A673 (cell line): ENCODE data around the gene ATP5MC2. TPM values are rescaled to one million over a fixed set of nuclear protein-coding genes. Genes with fewer than 3 reads are reported as not detected.

Experiments
- BruUV-seq: library from RNA; stranded (reverse); fragments of 400-500 nt; replicated peaks from 2 replicates; lab custom pipeline; 2021; lab: Mats Ljungman, UMichigan
- CTCF ChIA-PET: fragments of 300-600 bp; sonication (Branson Sonifier 250); formaldehyde crosslinking; loops from one replicate; lab custom pipeline; 2022; ENCODE audit warnings: antibody characterized with exemption; lab: Charles Lee
- POLR2A ChIA-PET: fragments of 300-600 bp; sonication (Branson Sonifier 250); formaldehyde crosslinking; loops from one replicate; lab custom pipeline; 2022; ENCODE audit warnings: antibody characterized with exemption; ENCODE audit not compliant: low non-redundant PET; lab: Charles Lee
- DNase-seq: peaks from one replicate; pipeline ENCODE4 v3.0.0-alpha.2; 2015; ENCODE audit warnings: low spot score
- H3K27ac ChIP-seq: fragments of 200-600 bp; sonication (generic); 2 replicates; pipeline ENCODE4 v1.5.1; 2016; ENCODE audit warnings: mixed run types, low read depth, mild to moderate bottlenecking, mixed read lengths, antibody characterized with exemption, low read length; ENCODE audit not compliant: poor library complexity, severe bottlenecking
- H3K27me3 ChIP-seq: fragments of 200-600 bp; sonication (generic); replicated peaks from 2 replicates; pipeline ENCODE4 v1.6.1; 2017; ENCODE audit warnings: mixed run types, low read depth, mild to moderate bottlenecking, mixed read lengths, antibody characterized with exemption, low read length; ENCODE audit not compliant: insufficient read depth, poor library complexity
- H3K36me3 ChIP-seq: fragments of 200-600 bp; sonication (generic); 2 replicates; pipeline ENCODE4 v1.6.1; 2016; ENCODE audit warnings: mixed run types, mild to moderate bottlenecking, mixed read lengths, antibody characterized with exemption, low read length; ENCODE audit not compliant: insufficient read depth, poor library complexity, severe bottlenecking
- H3K4me1 ChIP-seq: fragments of 200-600 bp; sonication (generic); 2 replicates; pipeline ENCODE4 v1.6.1; 2017; ENCODE audit warnings: mixed run types, mild to moderate bottlenecking, mixed read lengths, antibody characterized with exemption, low read length; ENCODE audit not compliant: insufficient read depth, poor library complexity, severe bottlenecking
- H3K4me3 ChIP-seq: fragments of 200-600 bp; sonication (generic); 2 replicates; pipeline ENCODE4 v1.5.1; 2016; ENCODE audit warnings: low read depth, mixed run types, mild to moderate bottlenecking, mixed read lengths, low read length; ENCODE audit not compliant: poor library complexity, severe bottlenecking
- H3K9me3 ChIP-seq: fragments of 200-600 bp; sonication (generic); 2 replicates; pipeline ENCODE4 v1.6.1; 2016; ENCODE audit warnings: mixed run types, low read depth, mild to moderate bottlenecking, mixed read lengths, antibody characterized with exemption, low read length; ENCODE audit not compliant: poor library complexity, severe bottlenecking
- EZH2 ChIP-seq: fragments of 200-600 bp; sonication (generic); IDR thresholded peaks from 2 replicates; pipeline ENCODE4 v1.6.1; 2017; ENCODE audit warnings: borderline replicate concordance, low read depth, mild to moderate bottlenecking, mixed read lengths, antibody characterized with exemption, low read length; ENCODE audit not compliant: poor library complexity, severe bottlenecking
- intact Hi-C: fragments of 100-400 bp; cut with micrococcal nuclease; formaldehyde crosslinking; loops from one replicate; pipeline ENCODE4 v1.10.0; 2022; ENCODE audit not compliant: unreplicated experiment
- total RNA-seq: library from RNA; stranded (reverse); gene quantifications from 2 replicates; pipeline ENCODE4 v1.2.3, GENCODE V29; 2021
- TF ChIP-seq, protein P1 (sequence below): fragments of 300-800, 200-600 bp; sonication (generic); conservative IDR thresholded peaks from 2 replicates; pipeline ENCODE4 v1.5.1; 2017; ENCODE audit warnings: low read depth, mild to moderate bottlenecking, antibody characterized with exemption, low read length, moderate library complexity, mixed read lengths

Gene ATP5MC2
- total RNA-seq, 1 experiment from 2014 or later = 447 TPM

GRCh38 chr12:53644133-53644532, 31.8 kb downstream of the ATP5MC2 start:
- H3K4me3 ChIP-seq = no peak overlapping the region
- no peak for DNase-seq
- H3K4me1 ChIP-seq = no peaks in the 10 kb centered on the region
- ChIA-PET CTCF (no interaction called here), POLR2A (interaction anchor here (0.6 kb wide), 1 partner anchor 18 kb away, joined by 3 read pairs; no protein-coding TSS in a partner anchor)
- H3K9me3 ChIP-seq = no peaks in the 10 kb centered on the region
- no peaks in the 10 kb centered on the region for H3K27me3 ChIP-seq
- no peak overlapping the region for H3K27ac ChIP-seq
- no TSS peak for BruUV-seq
- intact Hi-C loops = no loop called here
- no peaks in the 10 kb centered on the region for H3K36me3 ChIP-seq
- no peak for TF ChIP-seq EZH2

GRCh38 chr12:53643232-53643979, 32.5 kb downstream of the ATP5MC2 start:
- ChIA-PET CTCF (no interaction called here), POLR2A (no interaction called here)
- intact Hi-C loops = no loop called here

DNA sequence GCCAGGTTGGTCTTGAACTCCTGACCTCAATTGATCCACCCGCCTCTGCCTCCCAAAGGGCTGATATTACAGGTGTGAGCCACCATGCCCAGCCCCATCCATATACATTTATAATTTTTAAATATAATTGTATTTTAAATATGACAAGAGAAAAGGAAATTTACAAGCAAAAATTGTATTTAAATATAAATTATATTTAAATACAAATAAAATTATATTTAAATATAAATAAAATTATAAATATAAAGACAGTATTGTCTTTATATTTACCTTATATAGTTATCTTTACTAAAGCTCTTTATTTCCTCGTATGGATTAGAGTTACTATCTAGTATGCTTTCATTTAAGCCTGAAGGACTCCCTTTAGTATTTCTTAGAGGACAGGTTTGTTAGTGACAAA, 37.8 kb downstream of the ATP5MC2 start:
- Histone ChIP-seq H3K4me3 (no peak overlapping the region), H3K27me3 (no peaks in the 10 kb centered on the region), H3K9me3 (no peaks in the 10 kb centered on the region), H3K4me1 (no peaks in the 10 kb centered on the region), H3K27ac (no peak overlapping the region), H3K36me3 (no peaks in the 10 kb centered on the region)
- BruUV-seq = no TSS peak
- DNase-seq = no peak
- intact Hi-C loops = no loop called here
- TF ChIP-seq EZH2 = no peak
- TF ChIP-seq, protein P1, sequence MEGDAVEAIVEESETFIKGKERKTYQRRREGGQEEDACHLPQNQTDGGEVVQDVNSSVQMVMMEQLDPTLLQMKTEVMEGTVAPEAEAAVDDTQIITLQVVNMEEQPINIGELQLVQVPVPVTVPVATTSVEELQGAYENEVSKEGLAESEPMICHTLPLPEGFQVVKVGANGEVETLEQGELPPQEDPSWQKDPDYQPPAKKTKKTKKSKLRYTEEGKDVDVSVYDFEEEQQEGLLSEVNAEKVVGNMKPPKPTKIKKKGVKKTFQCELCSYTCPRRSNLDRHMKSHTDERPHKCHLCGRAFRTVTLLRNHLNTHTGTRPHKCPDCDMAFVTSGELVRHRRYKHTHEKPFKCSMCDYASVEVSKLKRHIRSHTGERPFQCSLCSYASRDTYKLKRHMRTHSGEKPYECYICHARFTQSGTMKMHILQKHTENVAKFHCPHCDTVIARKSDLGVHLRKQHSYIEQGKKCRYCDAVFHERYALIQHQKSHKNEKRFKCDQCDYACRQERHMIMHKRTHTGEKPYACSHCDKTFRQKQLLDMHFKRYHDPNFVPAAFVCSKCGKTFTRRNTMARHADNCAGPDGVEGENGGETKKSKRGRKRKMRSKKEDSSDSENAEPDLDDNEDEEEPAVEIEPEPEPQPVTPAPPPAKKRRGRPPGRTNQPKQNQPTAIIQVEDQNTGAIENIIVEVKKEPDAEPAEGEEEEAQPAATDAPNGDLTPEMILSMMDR = no peak
- ChIA-PET CTCF (no interaction called here), POLR2A (no interaction called here)

More at GRCh38 chr12:53643232-53643979, 32.5 kb downstream of the ATP5MC2 start:
- no peaks in the 10 kb centered on the region for H3K27me3 ChIP-seq
- TF ChIP-seq, protein P1 = no peak
- no peak for TF ChIP-seq EZH2
- no peak for DNase-seq
- BruUV-seq = no TSS peak
- H3K9me3 ChIP-seq = no peaks in the 10 kb centered on the region
- H3K27ac ChIP-seq = no peak overlapping the region
- H3K4me3 ChIP-seq = no peak overlapping the region
- no peaks in the 10 kb centered on the region for H3K36me3 ChIP-seq
- H3K4me1 ChIP-seq = no peaks in the 10 kb centered on the region
